ENCODE data around the gene GRID2.

GRID2 gene

GRCh38 chr4:93152491-93152890 is 848.7 kb downstream of the GRID2 start:
- Histone ChIP-seq H3K9ac (ENCODE audit: low read length) (no peak overlapping the region), H3K4me3 (ENCODE audit: low read length) (no peak overlapping the region), H3K36me3 (ENCODE audit: control insufficient read depth, insufficient read depth, low read length, severe bottlenecking) (no peaks in the 10 kb centered on the region), H3K4me1 (ENCODE audit: control insufficient read depth, insufficient read depth, low read length) (no peaks in the 10 kb centered on the region), H3K27me3 (replicated peaks; ENCODE audit: control insufficient read depth, insufficient read depth, low read length) (no peaks in the 10 kb centered on the region), H3K9me3 (ENCODE audit: control insufficient read depth, low read length) (no peaks in the 10 kb centered on the region)
- DNase-seq (ENCODE audit: low read depth), result no peak

GRCh38 chr4:93157986-93158385 is 854.2 kb downstream of the GRID2 start:
- no peaks in the 10 kb centered on the region for H3K27me3 ChIP-seq (replicated peaks; ENCODE audit: control insufficient read depth, insufficient read depth, low read length)
- H3K4me1 ChIP-seq (ENCODE audit: control insufficient read depth, insufficient read depth, low read length), result no peaks in the 10 kb centered on the region
- no peaks in the 10 kb centered on the region for H3K36me3 ChIP-seq (ENCODE audit: control insufficient read depth, insufficient read depth, low read length, severe bottlenecking)
- peak; percentile 5 for DNase-seq (ENCODE audit: low read depth)
- H3K9me3 ChIP-seq (ENCODE audit: control insufficient read depth, low read length), result no peaks in the 10 kb centered on the region
- no peak overlapping the region for H3K4me3 ChIP-seq (ENCODE audit: low read length)
- H3K9ac ChIP-seq (ENCODE audit: low read length), result no peak overlapping the region

GRCh38 chr4:93168053-93168452 is 864.3 kb downstream of the GRID2 start:
- Histone ChIP-seq H3K36me3 (ENCODE audit: control insufficient read depth, insufficient read depth, low read length, severe bottlenecking) (no peaks in the 10 kb centered on the region), H3K27me3 (replicated peaks; ENCODE audit: control insufficient read depth, insufficient read depth, low read length) (peaks cover 7% of the 10 kb centered on the region), H3K4me3 (ENCODE audit: low read length) (no peak overlapping the region), H3K9ac (ENCODE audit: low read length) (no peak overlapping the region), H3K9me3 (ENCODE audit: control insufficient read depth, low read length) (no peaks in the 10 kb centered on the region), H3K4me1 (ENCODE audit: control insufficient read depth, insufficient read depth, low read length) (no peaks in the 10 kb centered on the region)
- DNase-seq (ENCODE audit: low read depth), result no peak

GRCh38 chr4:93169966-93170365 is 866.2 kb downstream of the GRID2 start:
- no peak overlapping the region for H3K9ac ChIP-seq (ENCODE audit: low read length)
- no peaks in the 10 kb centered on the region for H3K36me3 ChIP-seq (ENCODE audit: control insufficient read depth, insufficient read depth, low read length, severe bottlenecking)
- H3K27me3 ChIP-seq (replicated peaks; ENCODE audit: control insufficient read depth, insufficient read depth, low read length), result peaks cover 5% of the 10 kb centered on the region
- H3K9me3 ChIP-seq (ENCODE audit: control insufficient read depth, low read length), result no peaks in the 10 kb centered on the region
- H3K4me3 ChIP-seq (ENCODE audit: low read length), result no peak overlapping the region
- DNase-seq (ENCODE audit: low read depth), result no peak
- H3K4me1 ChIP-seq (ENCODE audit: control insufficient read depth, insufficient read depth, low read length), result no peaks in the 10 kb centered on the region

GRCh38 chr4:93174598-93174997 is 870.8 kb downstream of the GRID2 start:
- DNase-seq (ENCODE audit: low read depth), result no peak
- H3K27me3 ChIP-seq (replicated peaks; ENCODE audit: control insufficient read depth, insufficient read depth, low read length), result no peaks in the 10 kb centered on the region
- no peak overlapping the region for H3K9ac ChIP-seq (ENCODE audit: low read length)
- no peaks in the 10 kb centered on the region for H3K4me1 ChIP-seq (ENCODE audit: control insufficient read depth, insufficient read depth, low read length)
- no peaks in the 10 kb centered on the region for H3K36me3 ChIP-seq (ENCODE audit: control insufficient read depth, insufficient read depth, low read length, severe bottlenecking)
- no peaks in the 10 kb centered on the region for H3K9me3 ChIP-seq (ENCODE audit: control insufficient read depth, low read length)
- H3K4me3 ChIP-seq (ENCODE audit: low read length), result no peak overlapping the region

- H3K4me1 ChIP-seq (ENCODE audit: control insufficient read depth, insufficient read depth, low read length), result no peaks in the 10 kb centered on the region
- no peaks in the 10 kb centered on the region for H3K9me3 ChIP-seq (ENCODE audit: control insufficient read depth, low read length)
- H3K4me3 ChIP-seq (ENCODE audit: low read length), result no peak overlapping the region
- H3K27me3 ChIP-seq (replicated peaks; ENCODE audit: control insufficient read depth, insufficient read depth, low read length), result no peaks in the 10 kb centered on the region
- no peak overlapping the region for H3K9ac ChIP-seq (ENCODE audit: low read length)
- no peak for DNase-seq (ENCODE audit: low read depth)
- no peaks in the 10 kb centered on the region for H3K36me3 ChIP-seq (ENCODE audit: control insufficient read depth, insufficient read depth, low read length, severe bottlenecking)
Measured at GRCh38 chr4:93178279-93178678, 874.5 kb downstream of the GRID2 start.

GRCh38 chr4:93179044-93179443 is 875.3 kb downstream of the GRID2 start:
- Histone ChIP-seq H3K9me3 (ENCODE audit: control insufficient read depth, low read length) (no peaks in the 10 kb centered on the region), H3K27me3 (replicated peaks; ENCODE audit: control insufficient read depth, insufficient read depth, low read length) (no peaks in the 10 kb centered on the region), H3K9ac (ENCODE audit: low read length) (no peak overlapping the region), H3K4me1 (ENCODE audit: control insufficient read depth, insufficient read depth, low read length) (no peaks in the 10 kb centered on the region), H3K36me3 (ENCODE audit: control insufficient read depth, insufficient read depth, low read length, severe bottlenecking) (no peaks in the 10 kb centered on the region), H3K4me3 (ENCODE audit: low read length) (no peak overlapping the region)
- no peak for DNase-seq (ENCODE audit: low read depth)

- Histone ChIP-seq H3K4me3 (ENCODE audit: low read length) (no peak overlapping the region), H3K27me3 (replicated peaks; ENCODE audit: control insufficient read depth, insufficient read depth, low read length) (no peaks in the 10 kb centered on the region), H3K4me1 (ENCODE audit: control insufficient read depth, insufficient read depth, low read length) (no peaks in the 10 kb centered on the region), H3K9ac (ENCODE audit: low read length) (no peak overlapping the region), H3K9me3 (ENCODE audit: control insufficient read depth, low read length) (no peaks in the 10 kb centered on the region), H3K36me3 (ENCODE audit: control insufficient read depth, insufficient read depth, low read length, severe bottlenecking) (no peaks in the 10 kb centered on the region)
- DNase-seq (ENCODE audit: low read depth), result no peak
Measured at GRCh38 chr4:93182722-93183121, 879.0 kb downstream of the GRID2 start.

- DNase-seq (ENCODE audit: low read depth), result peak; percentile 7
- Histone ChIP-seq H3K4me3 (ENCODE audit: low read length) (no peak overlapping the region), H3K9me3 (ENCODE audit: control insufficient read depth, low read length) (no peaks in the 10 kb centered on the region), H3K4me1 (ENCODE audit: control insufficient read depth, insufficient read depth, low read length) (no peaks in the 10 kb centered on the region), H3K27me3 (replicated peaks; ENCODE audit: control insufficient read depth, insufficient read depth, low read length) (no peaks in the 10 kb centered on the region), H3K36me3 (ENCODE audit: control insufficient read depth, insufficient read depth, low read length, severe bottlenecking) (no peaks in the 10 kb centered on the region), H3K9ac (ENCODE audit: low read length) (no peak overlapping the region)
Measured at GRCh38 chr4:93183576-93183975, 879.8 kb downstream of the GRID2 start.

- no peaks in the 10 kb centered on the region for H3K36me3 ChIP-seq (ENCODE audit: control insufficient read depth, insufficient read depth, low read length, severe bottlenecking)
- no peak overlapping the region for H3K9ac ChIP-seq (ENCODE audit: low read length)
- no peak overlapping the region for H3K4me3 ChIP-seq (ENCODE audit: low read length)
- DNase-seq (ENCODE audit: low read depth), result no peak
- no peaks in the 10 kb centered on the region for H3K27me3 ChIP-seq (replicated peaks; ENCODE audit: control insufficient read depth, insufficient read depth, low read length)
- no peaks in the 10 kb centered on the region for H3K4me1 ChIP-seq (ENCODE audit: control insufficient read depth, insufficient read depth, low read length)
- H3K9me3 ChIP-seq (ENCODE audit: control insufficient read depth, low read length), result no peaks in the 10 kb centered on the region
Measured at GRCh38 chr4:93184053-93184452, 880.3 kb downstream of the GRID2 start.

- DNase-seq (ENCODE audit: low read depth), result no peak
- H3K9me3 ChIP-seq (ENCODE audit: control insufficient read depth, low read length), result no peaks in the 10 kb centered on the region
- H3K36me3 ChIP-seq (ENCODE audit: control insufficient read depth, insufficient read depth, low read length, severe bottlenecking), result no peaks in the 10 kb centered on the region
- no peaks in the 10 kb centered on the region for H3K4me1 ChIP-seq (ENCODE audit: control insufficient read depth, insufficient read depth, low read length)
- no peak overlapping the region for H3K4me3 ChIP-seq (ENCODE audit: low read length)
- no peak overlapping the region for H3K9ac ChIP-seq (ENCODE audit: low read length)
- no peaks in the 10 kb centered on the region for H3K27me3 ChIP-seq (replicated peaks; ENCODE audit: control insufficient read depth, insufficient read depth, low read length)
Measured at GRCh38 chr4:93186846-93187245, 883.1 kb downstream of the GRID2 start.

GRCh38 chr4:93187466-93187865 is 883.7 kb downstream of the GRID2 start:
- Histone ChIP-seq H3K4me1 (ENCODE audit: control insufficient read depth, insufficient read depth, low read length) (no peaks in the 10 kb centered on the region), H3K36me3 (ENCODE audit: control insufficient read depth, insufficient read depth, low read length, severe bottlenecking) (no peaks in the 10 kb centered on the region), H3K9me3 (ENCODE audit: control insufficient read depth, low read length) (no peaks in the 10 kb centered on the region), H3K9ac (ENCODE audit: low read length) (no peak overlapping the region), H3K4me3 (ENCODE audit: low read length) (no peak overlapping the region), H3K27me3 (replicated peaks; ENCODE audit: control insufficient read depth, insufficient read depth, low read length) (no peaks in the 10 kb centered on the region)
- DNase-seq (ENCODE audit: low read depth), result no peak

All from adipocyte (in vitro differentiated cells).